NT2/D1 (cell line): ENCODE data around the gene AFF1.

Source experiments
- DNase-seq: peaks from one replicate; pipeline ENCODE4 v3.0.0-alpha.2; 2011; ENCODE audit warnings: low read depth, low spot score
- H3K27me3 ChIP-seq: 2 replicates; pipeline ENCODE4 v1.6.0; 2011; ENCODE audit warnings: mild to moderate bottlenecking; ENCODE audit not compliant: insufficient read length, insufficient read depth
- H3K36me3 ChIP-seq: 2 replicates; pipeline ENCODE4 v1.6.1; 2011; ENCODE audit warnings: mild to moderate bottlenecking, low read length, mixed read lengths; ENCODE audit not compliant: insufficient read depth, insufficient read length
- H3K4me1 ChIP-seq: 2 replicates; pipeline ENCODE4 v1.5.1; 2011; ENCODE audit not compliant: insufficient read depth, insufficient read length
- H3K4me3 ChIP-seq: 2 replicates; pipeline ENCODE4 v1.5.1; 2011; ENCODE audit warnings: low read depth; ENCODE audit not compliant: insufficient read length
- H3K9ac ChIP-seq: 2 replicates; pipeline ENCODE4 v1.6.0; 2011; ENCODE audit warnings: low read depth; ENCODE audit not compliant: insufficient read length
- H3K9me3 ChIP-seq: 2 replicates; pipeline ENCODE4 v1.5.1; 2011; ENCODE audit warnings: mild to moderate bottlenecking, low read length; ENCODE audit not compliant: insufficient read depth
- SUZ12 ChIP-seq: IDR thresholded peaks from 2 replicates; pipeline ENCODE4 v1.6.1; 2011; ENCODE audit not compliant: insufficient read length, insufficient read depth; ENCODE audit errors: extremely low read depth
- YY1 ChIP-seq: IDR thresholded peaks from 2 replicates; pipeline ENCODE4 v1.6.1; 2011; ENCODE audit not compliant: insufficient read length, insufficient read depth
- ZNF274 ChIP-seq: IDR thresholded peaks from 2 replicates; pipeline ENCODE4 v1.6.1; 2011; ENCODE audit warnings: mild to moderate bottlenecking, low read depth, low read length

The AFF1 gene

DNA sequence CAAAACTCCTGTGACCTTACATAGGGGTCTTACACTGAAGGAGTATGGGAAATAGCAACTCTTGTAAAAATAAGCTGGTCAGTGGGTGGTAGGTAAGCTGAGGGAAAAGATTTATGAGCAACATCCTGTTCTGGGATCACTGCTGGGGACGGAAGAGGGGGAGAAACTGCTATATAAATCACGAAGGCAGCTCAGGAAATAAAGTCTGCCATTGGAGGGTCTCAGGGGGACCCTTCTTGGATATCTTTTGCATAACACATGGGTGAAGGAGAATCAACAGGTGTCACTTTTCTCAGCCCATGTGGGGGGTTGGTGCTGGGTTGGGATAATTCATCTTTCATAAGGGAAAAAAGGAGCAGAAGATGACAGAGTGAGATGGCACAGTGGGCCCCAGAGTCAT is 33.7 kb downstream of the AFF1 start:
- DNase-seq: no peak
- H3K9ac ChIP-seq: no peak overlapping the region
- peaks cover 7% of the 10 kb centered on the region for H3K36me3 ChIP-seq
- H3K4me3 ChIP-seq: no peak overlapping the region
- no peaks in the 10 kb centered on the region for H3K27me3 ChIP-seq
- H3K4me1 ChIP-seq: no peaks in the 10 kb centered on the region
- H3K9me3 ChIP-seq: no peaks in the 10 kb centered on the region
- TF ChIP-seq ZNF274: no peak
- no peak for TF ChIP-seq SUZ12
- TF ChIP-seq YY1: no peak

GRCh38 chr4:86970447-86971354 is 35.9 kb downstream of the AFF1 start:
- Histone ChIP-seq H3K36me3 (peaks cover 7% of the 10 kb centered on the region), H3K27me3 (no peaks in the 10 kb centered on the region), H3K9me3 (no peaks in the 10 kb centered on the region), H3K4me1 (no peaks in the 10 kb centered on the region), H3K9ac (no peak overlapping the region), H3K4me3 (no peak overlapping the region)
- TF ChIP-seq YY1: no peak
- TF ChIP-seq SUZ12: no peak
- TF ChIP-seq ZNF274: no peak
- DNase-seq: no peak

DNA sequence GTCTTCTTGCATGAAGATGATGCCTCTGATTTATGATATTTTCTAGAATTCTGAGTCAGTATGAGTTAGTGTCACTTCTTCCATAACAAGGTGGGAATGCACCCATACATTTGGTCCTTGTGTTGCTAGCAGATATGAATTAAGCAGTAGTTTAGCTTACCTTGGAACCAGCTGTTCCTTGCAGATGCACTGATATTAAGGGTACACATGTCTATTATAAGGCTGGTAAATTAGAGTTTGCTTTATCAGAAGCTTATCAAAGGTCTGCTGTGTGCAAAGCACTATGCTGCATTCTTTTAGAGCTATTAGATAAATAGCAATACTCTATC is 36.5 kb downstream of the AFF1 start:
- no peaks in the 10 kb centered on the region for H3K9me3 ChIP-seq
- no peak for TF ChIP-seq ZNF274
- TF ChIP-seq YY1: no peak
- no peak for TF ChIP-seq SUZ12
- H3K4me1 ChIP-seq: no peaks in the 10 kb centered on the region

GRCh38 chr4:86972997-86973396 is 38.2 kb downstream of the AFF1 start:
- H3K4me3 ChIP-seq: no peak overlapping the region
- TF ChIP-seq YY1 (no peak), ZNF274 (no peak), SUZ12 (no peak)
- no peaks in the 10 kb centered on the region for H3K4me1 ChIP-seq
- H3K36me3 ChIP-seq: peaks cover 7% of the 10 kb centered on the region
- H3K27me3 ChIP-seq: no peaks in the 10 kb centered on the region
- H3K9me3 ChIP-seq: no peaks in the 10 kb centered on the region
- H3K9ac ChIP-seq: no peak overlapping the region
- DNase-seq: no peak

More for the DNA sequence above, 36.5 kb downstream of the AFF1 start:
- Histone ChIP-seq H3K9ac (no peak overlapping the region), H3K36me3 (peaks cover 7% of the 10 kb centered on the region), H3K4me3 (no peak overlapping the region), H3K27me3 (no peaks in the 10 kb centered on the region)
- DNase-seq: no peak

GRCh38 chr4:86973668-86974067 is 38.9 kb downstream of the AFF1 start:
- no peak overlapping the region for H3K9ac ChIP-seq

DNA sequence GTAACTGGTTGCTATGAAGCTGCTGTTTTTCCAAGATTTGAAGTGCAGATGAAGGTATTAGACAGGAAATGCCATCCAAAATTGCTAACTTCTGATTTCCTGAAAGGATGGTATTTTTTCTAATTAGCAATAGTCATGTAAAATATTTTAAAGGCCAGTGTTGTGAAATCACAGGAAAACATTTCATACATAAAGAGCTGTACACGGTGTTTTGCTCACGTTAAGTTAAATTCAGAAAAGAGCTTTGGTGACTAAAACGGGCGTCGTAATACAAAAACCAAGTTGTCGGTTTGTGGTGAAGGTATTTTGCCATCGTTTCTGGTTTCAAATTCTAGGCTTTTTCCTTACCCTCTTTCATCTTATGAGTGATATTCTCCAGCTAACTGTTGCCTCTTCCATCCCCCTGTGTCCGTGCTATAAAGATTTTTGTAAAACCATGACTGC is 39.8 kb downstream of the AFF1 start:
- Histone ChIP-seq H3K27me3 (no peaks in the 10 kb centered on the region), H3K9ac (no peak overlapping the region), H3K4me1 (no peaks in the 10 kb centered on the region), H3K9me3 (no peaks in the 10 kb centered on the region), H3K36me3 (peaks cover 3% of the 10 kb centered on the region), H3K4me3 (no peak overlapping the region)
- no peak for DNase-seq
- TF ChIP-seq YY1 (no peak), SUZ12 (no peak), ZNF274 (no peak)

More at GRCh38 chr4:86973668-86974067, 38.9 kb downstream of the AFF1 start:
- no peak for DNase-seq
- H3K9me3 ChIP-seq: no peaks in the 10 kb centered on the region
- peaks cover 3% of the 10 kb centered on the region for H3K36me3 ChIP-seq
- H3K4me3 ChIP-seq: no peak overlapping the region
- no peaks in the 10 kb centered on the region for H3K4me1 ChIP-seq
- no peaks in the 10 kb centered on the region for H3K27me3 ChIP-seq
- no peak for TF ChIP-seq ZNF274
- no peak for TF ChIP-seq SUZ12
- TF ChIP-seq YY1: no peak

DNA sequence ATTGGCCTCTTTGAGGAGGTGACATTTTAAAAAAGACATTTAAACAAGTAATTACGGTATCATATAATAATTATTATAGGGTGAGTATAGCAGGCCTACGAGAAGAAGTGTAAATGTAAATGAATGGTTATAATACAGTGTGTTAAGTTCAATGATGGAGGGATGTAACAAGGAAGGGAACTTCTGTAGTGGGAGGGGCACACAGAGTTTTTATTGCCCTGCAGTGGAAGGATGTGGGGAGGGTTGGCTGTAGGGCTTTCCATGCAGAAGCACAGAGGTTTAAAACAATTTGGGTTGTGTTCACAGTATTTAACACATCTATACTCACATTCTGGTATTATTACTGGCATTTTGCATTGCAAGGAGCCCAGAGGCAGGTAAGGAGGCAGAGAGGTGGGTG is 41.1 kb downstream of the AFF1 start:
- H3K27me3 ChIP-seq: no peaks in the 10 kb centered on the region
- no peak for DNase-seq

More for the DNA sequence above, 41.1 kb downstream of the AFF1 start:
- H3K9ac ChIP-seq: no peak overlapping the region
- H3K4me3 ChIP-seq: no peak overlapping the region
- TF ChIP-seq SUZ12 (no peak), ZNF274 (no peak), YY1 (no peak)
- no peaks in the 10 kb centered on the region for H3K4me1 ChIP-seq
- H3K36me3 ChIP-seq: no peaks in the 10 kb centered on the region
- H3K9me3 ChIP-seq: no peaks in the 10 kb centered on the region
